ENCODE data around the gene PDE4D. TPM values are rescaled to one million over a fixed set of nuclear protein-coding genes. Genes with fewer than 3 reads are reported as not detected.
A peak's percentile ranks its signal among the peaks of the same experiment; 100 is the strongest.

PDE4D gene
- total RNA-seq, 1 donor from 2014 or later, result 50.0 TPM

DNA sequence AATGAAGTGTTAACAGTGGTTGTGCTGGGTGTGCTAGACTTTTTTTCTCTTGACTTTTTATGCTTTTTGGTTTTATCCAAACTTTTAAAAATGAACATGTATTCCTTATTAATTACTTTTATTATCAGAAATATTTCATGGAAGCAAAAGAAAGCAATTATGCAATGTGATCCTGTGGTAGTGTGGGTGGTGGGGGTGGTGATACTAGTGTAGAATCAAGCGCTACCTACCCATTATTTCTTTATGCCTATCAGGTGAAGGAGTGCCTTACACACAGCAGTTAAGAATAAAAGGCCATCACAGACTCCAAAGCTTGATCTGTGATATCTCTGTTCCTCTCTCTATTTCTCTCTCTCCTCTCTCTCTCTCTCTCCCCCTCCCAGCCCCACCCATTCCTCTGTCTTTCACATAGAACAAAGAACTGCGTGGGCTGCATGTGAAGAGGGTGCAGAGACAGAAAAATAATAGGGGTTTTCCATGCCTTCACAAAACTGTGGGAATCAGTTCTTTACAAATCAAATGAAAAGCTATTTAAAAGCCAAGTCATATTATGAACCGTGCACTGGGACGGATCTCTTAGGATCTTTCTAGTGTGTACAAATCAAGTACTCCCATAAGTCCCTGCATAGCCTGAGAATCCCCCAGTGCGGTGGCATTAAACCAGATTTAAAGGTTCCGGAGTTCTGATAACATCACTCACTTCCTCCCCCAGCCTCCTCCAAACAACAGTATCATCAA is 959.5 kb downstream of the PDE4D start:
- Mint-ChIP-seq H3K27me3 (peaks cover 3% of the 10 kb centered on the region), H3K27ac (no peak overlapping the region), H3K4me1 (ENCODE audit: unreplicated experiment) (peaks cover 19% of the 10 kb centered on the region), H3K36me3 (no peaks in the 10 kb centered on the region), H3K4me3 (no peak overlapping the region), H3K9me3 (peaks cover 7% of the 10 kb centered on the region)
- TF ChIP-seq, protein P1, sequence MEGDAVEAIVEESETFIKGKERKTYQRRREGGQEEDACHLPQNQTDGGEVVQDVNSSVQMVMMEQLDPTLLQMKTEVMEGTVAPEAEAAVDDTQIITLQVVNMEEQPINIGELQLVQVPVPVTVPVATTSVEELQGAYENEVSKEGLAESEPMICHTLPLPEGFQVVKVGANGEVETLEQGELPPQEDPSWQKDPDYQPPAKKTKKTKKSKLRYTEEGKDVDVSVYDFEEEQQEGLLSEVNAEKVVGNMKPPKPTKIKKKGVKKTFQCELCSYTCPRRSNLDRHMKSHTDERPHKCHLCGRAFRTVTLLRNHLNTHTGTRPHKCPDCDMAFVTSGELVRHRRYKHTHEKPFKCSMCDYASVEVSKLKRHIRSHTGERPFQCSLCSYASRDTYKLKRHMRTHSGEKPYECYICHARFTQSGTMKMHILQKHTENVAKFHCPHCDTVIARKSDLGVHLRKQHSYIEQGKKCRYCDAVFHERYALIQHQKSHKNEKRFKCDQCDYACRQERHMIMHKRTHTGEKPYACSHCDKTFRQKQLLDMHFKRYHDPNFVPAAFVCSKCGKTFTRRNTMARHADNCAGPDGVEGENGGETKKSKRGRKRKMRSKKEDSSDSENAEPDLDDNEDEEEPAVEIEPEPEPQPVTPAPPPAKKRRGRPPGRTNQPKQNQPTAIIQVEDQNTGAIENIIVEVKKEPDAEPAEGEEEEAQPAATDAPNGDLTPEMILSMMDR (conservative IDR thresholded peaks at IDR 0.05), result no peak
- DNase-seq (ENCODE audit: extremely low spot score, unreplicated experiment), result no peak

DNA sequence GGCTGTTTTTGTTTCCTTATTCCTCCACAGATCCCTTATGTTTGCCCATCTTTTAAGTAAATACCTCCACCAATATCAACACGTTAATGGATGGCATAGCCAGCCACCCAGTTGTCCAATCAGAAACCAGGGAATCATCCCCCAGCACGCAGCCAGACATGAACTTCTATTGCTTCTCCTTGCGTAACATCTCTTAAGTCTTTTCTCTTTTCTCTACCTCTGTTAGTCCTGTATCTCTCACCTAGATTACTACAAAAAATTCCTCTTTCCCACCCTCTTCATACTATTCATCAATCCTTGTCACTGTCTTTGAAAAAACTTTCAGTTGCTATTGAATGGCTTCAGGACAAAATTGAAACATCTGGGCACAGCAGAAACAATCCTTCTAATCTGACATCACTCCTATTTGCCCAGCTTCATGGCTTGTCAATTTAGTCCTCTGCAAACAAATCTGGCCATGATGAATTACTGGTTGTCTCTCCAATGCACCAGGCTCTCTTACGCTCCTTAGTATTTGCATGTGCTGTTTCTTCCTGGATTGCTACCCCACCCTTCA is 961.4 kb downstream of the PDE4D start:
- Mint-ChIP-seq H3K4me3 (peak overlapping the region; percentile 73), H3K36me3 (no peaks in the 10 kb centered on the region), H3K4me1 (ENCODE audit: unreplicated experiment) (peaks cover 29% of the 10 kb centered on the region), H3K27ac (peak overlapping the region; percentile 83), H3K27me3 (peaks cover 3% of the 10 kb centered on the region), H3K9me3 (peaks cover 7% of the 10 kb centered on the region)
- no peak for DNase-seq (ENCODE audit: extremely low spot score, unreplicated experiment)
- TF ChIP-seq, protein P1 (conservative IDR thresholded peaks at IDR 0.05), result no peak

DNA sequence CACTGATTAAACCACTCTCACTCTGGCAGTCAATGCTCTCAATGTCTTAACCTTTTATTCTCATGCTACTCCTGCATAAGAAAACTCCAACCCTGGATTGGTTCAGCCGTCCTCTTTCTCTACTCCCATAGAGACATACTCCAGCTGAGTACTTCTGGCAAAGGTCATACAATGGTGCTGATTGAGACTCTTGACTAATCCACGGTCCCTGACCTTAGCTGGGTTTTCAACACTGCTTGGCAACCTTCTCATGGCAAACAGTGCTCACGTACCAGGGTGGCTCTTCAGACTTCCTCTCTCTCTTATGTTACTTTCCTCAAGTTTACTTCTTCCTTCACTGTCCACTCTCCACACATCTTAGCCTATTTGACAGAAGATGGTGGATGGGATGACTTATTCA is 963.0 kb downstream of the PDE4D start:
- Mint-ChIP-seq H3K4me3 (no peak overlapping the region), H3K27ac (no peak overlapping the region), H3K9me3 (peaks cover 7% of the 10 kb centered on the region), H3K27me3 (peaks cover 3% of the 10 kb centered on the region), H3K36me3 (no peaks in the 10 kb centered on the region), H3K4me1 (ENCODE audit: unreplicated experiment) (peaks cover 43% of the 10 kb centered on the region)
- DNase-seq (ENCODE audit: extremely low spot score, unreplicated experiment), result no peak
- TF ChIP-seq, protein P1 (conservative IDR thresholded peaks at IDR 0.05), result no peak

DNA sequence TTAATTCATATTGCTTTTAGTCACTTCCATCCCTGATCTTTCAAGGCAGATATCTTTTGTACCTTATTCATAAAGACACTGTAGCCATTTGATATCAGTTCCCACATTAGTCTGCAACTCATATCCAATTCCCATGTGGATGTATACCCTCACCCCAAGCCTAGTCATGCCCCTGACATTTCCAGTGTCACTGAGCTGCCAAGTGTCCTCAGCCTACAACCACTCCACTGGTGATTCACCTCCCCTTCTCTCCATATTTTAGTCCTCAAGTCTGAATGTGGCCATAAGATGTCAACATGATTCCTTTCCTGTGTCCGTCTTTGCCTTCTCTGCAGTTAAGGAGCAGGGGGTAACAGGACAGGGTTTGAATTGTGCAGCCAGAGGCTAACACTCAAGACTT is 963.8 kb downstream of the PDE4D start:
- Mint-ChIP-seq H3K9me3 (peaks cover 7% of the 10 kb centered on the region), H3K4me1 (ENCODE audit: unreplicated experiment) (peaks cover 38% of the 10 kb centered on the region)

DNA sequence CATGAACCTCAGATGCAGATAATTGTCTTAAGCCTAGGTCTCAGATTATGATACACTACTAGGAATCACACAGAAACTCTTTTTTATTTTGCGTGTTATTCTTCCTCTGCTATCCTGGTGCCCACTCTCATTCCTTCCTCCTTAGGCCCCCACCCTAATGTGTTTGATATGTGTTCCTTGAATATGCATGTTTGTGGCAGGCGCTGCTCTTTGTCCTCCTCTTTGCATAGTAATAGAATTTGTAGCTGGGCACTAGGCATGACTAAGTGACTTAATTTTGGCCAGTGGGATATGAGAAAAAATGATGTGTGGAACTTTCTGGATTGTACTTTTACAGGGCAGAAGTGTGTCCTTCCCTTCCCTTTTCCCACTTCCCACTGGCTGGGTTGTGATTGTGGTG is 965.6 kb downstream of the PDE4D start:
- peaks cover 7% of the 10 kb centered on the region for H3K9me3 Mint-ChIP-seq
- TF ChIP-seq, protein P1 (conservative IDR thresholded peaks at IDR 0.05), result no peak
- peaks cover 3% of the 10 kb centered on the region for H3K27me3 Mint-ChIP-seq
- H3K4me3 Mint-ChIP-seq, result no peak overlapping the region
- no peaks in the 10 kb centered on the region for H3K36me3 Mint-ChIP-seq
- peaks cover 47% of the 10 kb centered on the region for H3K4me1 Mint-ChIP-seq (ENCODE audit: unreplicated experiment)
- no peak for DNase-seq (ENCODE audit: extremely low spot score, unreplicated experiment)
- no peak overlapping the region for H3K27ac Mint-ChIP-seq

More for the DNA sequence above, 963.8 kb downstream of the PDE4D start:
- no peaks in the 10 kb centered on the region for H3K36me3 Mint-ChIP-seq
- TF ChIP-seq, protein P1 (conservative IDR thresholded peaks at IDR 0.05), result no peak
- H3K27me3 Mint-ChIP-seq, result peaks cover 3% of the 10 kb centered on the region
- DNase-seq (ENCODE audit: extremely low spot score, unreplicated experiment), result no peak
- H3K4me3 Mint-ChIP-seq, result no peak overlapping the region
- H3K27ac Mint-ChIP-seq, result no peak overlapping the region

All from type B pancreatic cell (in vitro differentiated cells).